K562 (cell line): ENCODE measurements around the gene RHBDD1. TPM values are rescaled to one million over a fixed set of nuclear protein-coding genes. Genes with fewer than 3 reads are reported as not detected.

Experiments used
- ATAC-seq: fragments of 200-7000 bp; cut with Tn5 transposase; 3 replicates; pipeline ENCODE4 v1.9.1; 2020; ENCODE audit warnings: moderate library complexity
- BruUV-seq: library from RNA; stranded (reverse); fragments of 400-500 nt; replicated peaks from 2 replicates; lab custom pipeline; 2021; lab: Mats Ljungman, UMichigan
- CTCF ChIA-PET: fragments of 300-600 bp; formaldehyde crosslinking; extraction: SDS; loops from one replicate; lab custom pipeline; 2021; ENCODE audit warnings: low intra/inter-chr PET ratio; lab: Yijun Ruan, JAX
- POLR2A ChIA-PET: fragments of 300-600, 350-650 bp; sonication (Branson Sonifier 250); formaldehyde crosslinking; extraction: SDS; loops from one replicate; lab custom pipeline; 2021; ENCODE audit warnings: antibody characterized with exemption, inconsistent platforms; lab: Yijun Ruan, JAX
- DNase-seq, 4 experiments: peaks; one replicate each; pipeline versions ENCODE4 v3.0.0 to v3.0.0-alpha.2; 2011 to 2018; ENCODE audit warnings: low spot score in 3 of 4, mixed read lengths in 3 of 4; ENCODE audit errors: extremely low read depth in 1 of 4
- FAIRE-seq: peaks from 2 replicates; lab custom pipeline; 2011; peaks lifted over from hg19 to GRCh38; lab: Jason Lieb, UNC
- H2AFZ ChIP-seq: 2 replicates; pipeline ENCODE4 v1.6.0; 2011; ENCODE audit warnings: low read depth, low read length, control low read depth, inconsistent platforms
- H3K27ac ChIP-seq: fragments of 200-600 bp; 3 replicates; pipeline ENCODE4 v1.8.0; 2011; ENCODE audit warnings: low read depth, mild to moderate bottlenecking, control low read depth, inconsistent platforms, low read length, moderate library complexity, mixed read lengths; ENCODE audit errors: extremely low read depth
- H3K27me3 ChIP-seq, 2 experiments: fragments of 300-600 bp in 1 of 2; 2 replicates in 1 of 2; 3 replicates in 1 of 2; pipeline versions ENCODE4 v1.6.0 to v1.8.0; 2011; ENCODE audit warnings: inconsistent platforms in 2 of 2, low read length in 2 of 2, mild to moderate bottlenecking in 1 of 2, mixed read lengths in 1 of 2, moderate library complexity in 1 of 2; ENCODE audit not compliant: control insufficient read depth in 2 of 2, insufficient read depth in 2 of 2
- H3K36me3 ChIP-seq: fragments of 300-600 bp; 3 replicates; pipeline ENCODE4 v1.8.0; 2011; ENCODE audit warnings: mild to moderate bottlenecking, low read length, inconsistent platforms; ENCODE audit not compliant: control insufficient read depth, insufficient read depth
- H3K4me1 ChIP-seq, 2 experiments: fragments of 200-600 bp in 1 of 2; replicated peaks in 1 of 2; 2 replicates in 1 of 2; 3 replicates in 1 of 2; pipeline versions ENCODE4 v1.5.1 to v1.8.0; 2011; ENCODE audit warnings: inconsistent platforms in 2 of 2, low read length in 2 of 2, mild to moderate bottlenecking in 1 of 2, mixed read lengths in 1 of 2, moderate library complexity in 1 of 2; ENCODE audit not compliant: control insufficient read depth in 2 of 2, insufficient read depth in 2 of 2
- H3K4me2 ChIP-seq: 2 replicates; pipeline ENCODE4 v1.6.1; 2011; ENCODE audit warnings: low read length, control low read depth, inconsistent platforms, mixed read lengths; ENCODE audit not compliant: insufficient read depth
- H3K4me3 ChIP-seq: fragments of 200-600 bp; sonication (generic), shearing (Covaris generic); 2 replicates; pipeline ENCODE4 v1.5.1; 2016; ENCODE audit warnings: control low read depth, inconsistent platforms
- H3K79me2 ChIP-seq: fragments of 200-600 bp; 3 replicates; pipeline ENCODE4 v1.8.0; 2011; ENCODE audit warnings: low read length, inconsistent platforms; ENCODE audit not compliant: control insufficient read depth, insufficient read depth
- H3K9ac ChIP-seq, 2 experiments: 2 replicates each; pipeline versions ENCODE4 v1.6.0 to v1.6.1; 2011; ENCODE audit warnings: low read depth in 2 of 2, low read length in 2 of 2, control low read depth in 1 of 2, inconsistent platforms in 1 of 2, mild to moderate bottlenecking in 1 of 2, mixed read lengths in 1 of 2; ENCODE audit not compliant: insufficient read depth in 1 of 2
- H3K9me1 ChIP-seq: one replicate; pipeline ENCODE4 v1.6.0; 2011; ENCODE audit warnings: inconsistent platforms, mild to moderate bottlenecking, low read length, moderate library complexity; ENCODE audit not compliant: control insufficient read depth, insufficient read depth
- H3K9me3 ChIP-seq: replicated peaks from 2 replicates; pipeline ENCODE4 v1.5.1; 2011; ENCODE audit warnings: low read depth, low read length, inconsistent platforms; ENCODE audit not compliant: control insufficient read depth, insufficient read depth
- H4K20me1 ChIP-seq: replicated peaks from 2 replicates; pipeline ENCODE4 v1.6.1; 2011; ENCODE audit warnings: low read length, inconsistent platforms, mixed read lengths; ENCODE audit not compliant: control insufficient read depth, insufficient read depth
- BRD9 ChIP-seq: fragments of 450-650 bp; IDR thresholded peaks from 2 replicates; pipeline ENCODE4 v1.6.1; 2018; ENCODE audit warnings: low read depth; ENCODE audit not compliant: partially characterized antibody
- C11orf30 ChIP-seq: fragments of 450-650 bp; IDR thresholded peaks from 2 replicates; pipeline ENCODE4 v1.6.1; 2016; ENCODE audit warnings: low read depth, mild to moderate bottlenecking
- EHMT2 ChIP-seq: fragments of 450-650 bp; IDR thresholded peaks from 2 replicates; pipeline ENCODE4 v1.6.1; 2018; ENCODE audit warnings: antibody characterized with exemption
- HSF4 ChIP-seq: fragments of 250-450 bp; sonication (Bioruptor Pico); IDR thresholded peaks from 2 replicates; pipeline ENCODE4 v2.1.2; 2022; ENCODE audit warnings: mild to moderate bottlenecking, moderate library complexity, borderline replicate concordance
- MAFG ChIP-seq: fragments of 450-650 bp; conservative IDR thresholded peaks from 2 replicates; pipeline ENCODE4 v1.6.1; 2016; ENCODE audit warnings: missing genetic modification characterization, missing compliant biosample characterization
- MYBL2 ChIP-seq, 2 experiments: fragments of 450-650 bp in 1 of 2; sonication (generic) in 1 of 2; formaldehyde crosslinking in 1 of 2; IDR thresholded peaks; 2 replicates each; pipeline versions ENCODE4 v1.6.1 to v1.8.1; 2017 to 2022; ENCODE audit warnings: borderline replicate concordance in 1 of 2, inconsistent platforms in 1 of 2, low read depth in 1 of 2, mild to moderate bottlenecking in 1 of 2, missing genetic modification reagents in 1 of 2, moderate library complexity in 1 of 2
- NFE2 ChIP-seq: IDR thresholded peaks from 2 replicates; pipeline ENCODE4 v1.6.1; 2014; ENCODE audit warnings: antibody characterized with exemption, low read depth
- PATZ1 ChIP-seq: fragments of 250-450 bp; sonication (Bioruptor Pico); IDR thresholded peaks from 2 replicates; pipeline ENCODE4 v1.5.0; 2020; ENCODE audit warnings: mild to moderate bottlenecking, borderline replicate concordance
- RUNX1 ChIP-seq: sonication (generic); IDR thresholded peaks from 2 replicates; pipeline ENCODE4 v1.6.1; 2016; ENCODE audit warnings: antibody characterized with exemption, low read depth
- ZNF316 ChIP-seq: fragments of 450-650 bp; IDR thresholded peaks from 2 replicates; pipeline ENCODE4 v1.6.1; 2016
- ZNF707 ChIP-seq: fragments of 250-450 bp; sonication (Bioruptor Pico); conservative IDR thresholded peaks from 2 replicates; pipeline ENCODE4 v1.8.0; 2022; ENCODE audit warnings: inconsistent platforms, mild to moderate bottlenecking, moderate library complexity
- WGBS: fragments of 100-300 bp; shearing (Covaris generic); methylation state at CpG from one replicate; pipeline ENCODE4 v1.1.6; 2016; ENCODE audit warnings: low coverage, mixed read lengths; ENCODE audit not compliant: insufficient coverage; ENCODE audit errors: missing lambda C conversion rate; 5-methylcytosine and 5-hydroxymethylcytosine counted together
- in situ Hi-C: fragments of 300-500 bp; cut with MboI; formaldehyde crosslinking; loops from 4 replicates; pipeline ENCODE4 v1.15.0; 2018; ENCODE audit warnings: inconsistent platforms, mixed read lengths
- intact Hi-C: fragments of 100-400 bp; cut with micrococcal nuclease; formaldehyde crosslinking; loops from 2 replicates; pipeline ENCODE4 v1.14.2; 2022
- polyA plus RNA-seq, 8 experiments: library from polyadenylated mRNA; depleted of rRNA in 4 of 8; stranded (reverse) in 5 of 8; unstranded in 3 of 8; fragments of >200 nt; fragmentation: Nextera tagmentation in 2 of 8; fragmentation: Illumina TruSeq in 1 of 8; extraction: Ambion mirVana in 2 of 8; extraction: Trizol in 1 of 8; gene quantifications; 2 replicates each; pipeline versions ENCODE4 v1.2.1 to v1.2.3, GENCODE V29; 2011 to 2014; ENCODE audit warnings: inconsistent platforms in 1 of 8, missing spikeins in 1 of 8
- total RNA-seq, 7 experiments: library from RNA; depleted of rRNA in 6 of 7; stranded (reverse); fragments of >200 nt in 6 of 7; fragmentation: Illumina TruSeq in 2 of 7; extraction: Trizol in 2 of 7; gene quantifications; 2 replicates each; pipeline versions ENCODE4 v1.2.1 to v1.2.3, GENCODE V29; 2011 to 2021; ENCODE audit warnings: low replicate concordance in 1 of 7

The RHBDD1 gene
- total and polyA plus RNA-seq, 9 of the 15 experiments (the other 6 are each of a cell fraction or from before 2014, with no cell fraction given) = 4.8 to 34.8 (median 15.6) TPM

- ATAC-seq (peak; percentile 66; the same call in 2 of the 3 replicates), DNase-seq (peak in 2 of 4 experiments; percentile 6 to 8), FAIRE-seq (no peak)
- CTCF ChIA-PET = no interaction called here
- H3K27me3 ChIP-seq = peaks cover 0 to 4% of the 10 kb centered on the region in 2 experiments; a peak in 2 of 5 replicates
- no TSS peak for BruUV-seq
- no peak overlapping the region for H3K4me2 ChIP-seq
- intact Hi-C loops (no loop called here), in situ Hi-C loops (no loop called here)
- H2AFZ ChIP-seq = no peak overlapping the region; the same call in 1 of the 2 replicates
- H4K20me1 ChIP-seq = no peaks in the 10 kb centered on the region
- no peaks in the 10 kb centered on the region for H3K4me1 ChIP-seq
- no peaks in the 10 kb centered on the region for H3K9me3 ChIP-seq
- H3K4me3 ChIP-seq = no peak overlapping the region
- POLR2A ChIA-PET = interaction anchor here (0.6 kb wide), 2 partner anchors 44 to 787 kb away, joined by 3 to 4 read pairs; no protein-coding TSS in a partner anchor
- H3K9me1 ChIP-seq = no peaks in the 10 kb centered on the region
- no peaks in the 10 kb centered on the region for H3K79me2 ChIP-seq
- WGBS = 9% methylated on average over 4 of the region's 6 CpGs
- no peak overlapping the region for H3K9ac ChIP-seq
- H3K36me3 ChIP-seq = no peaks in the 10 kb centered on the region
- peak; percentile 34 for TF ChIP-seq ZNF316
- no peak for TF ChIP-seq PATZ1 (CRISPR knock-in tag)
- no peak for TF ChIP-seq RUNX1
- TF ChIP-seq HSF4 = no peak
- no peak for TF ChIP-seq BRD9
- TF ChIP-seq C11orf30 = peak; percentile 59; the same call in 1 of the 2 replicates
- no peak for TF ChIP-seq MYBL2 (IDR thresholded peaks at IDR 0.05; ENCODE audit: low read depth)
- no peak for TF ChIP-seq MYBL2 (CRISPR knock-in tag; IDR thresholded peaks at IDR 0.05; ENCODE audit: borderline replicate concordance)
- TF ChIP-seq ZNF707 (CRISPR knock-in tag) = no peak
- peak; percentile 41; the same call in 1 of the 2 replicates for TF ChIP-seq NFE2
- TF ChIP-seq MAFG (tag) = peak; percentile 45
- no peak for TF ChIP-seq EHMT2
- no peak overlapping the region for H3K27ac ChIP-seq
Measured at GRCh38 chr2:227004482-227004881, 168.6 kb downstream of the RHBDD1 start.
